NCI-H510A treated with DMSO at 0.1 percent for 48 hours (cell line): ENCODE results near the gene DNAH6.

Experiments
- DNase-seq: peaks from one replicate; lab custom pipeline; 2025; lab: John Stamatoyannopoulos, UW

The DNAH6 gene

DNA sequence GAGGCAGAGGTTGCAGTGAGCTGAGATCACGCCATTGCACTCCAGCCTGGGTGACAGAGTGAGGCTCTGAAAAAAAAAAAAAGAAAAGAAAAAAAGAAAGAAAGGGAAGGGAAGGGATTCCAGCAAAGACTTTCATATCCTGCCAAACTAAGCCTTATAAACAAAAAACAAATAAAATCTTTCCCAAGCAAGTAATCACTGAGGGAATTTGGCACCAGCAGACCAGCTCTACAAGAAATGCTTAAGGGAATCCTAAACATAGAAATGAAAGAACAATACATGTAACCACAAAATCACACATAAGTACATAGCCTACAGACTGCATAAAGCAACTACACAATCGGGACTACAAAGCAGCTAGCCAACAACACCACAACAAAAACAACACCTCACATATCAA, 285.5 kb downstream of the DNAH6 start:
- DNase-seq, result no peak

DNA sequence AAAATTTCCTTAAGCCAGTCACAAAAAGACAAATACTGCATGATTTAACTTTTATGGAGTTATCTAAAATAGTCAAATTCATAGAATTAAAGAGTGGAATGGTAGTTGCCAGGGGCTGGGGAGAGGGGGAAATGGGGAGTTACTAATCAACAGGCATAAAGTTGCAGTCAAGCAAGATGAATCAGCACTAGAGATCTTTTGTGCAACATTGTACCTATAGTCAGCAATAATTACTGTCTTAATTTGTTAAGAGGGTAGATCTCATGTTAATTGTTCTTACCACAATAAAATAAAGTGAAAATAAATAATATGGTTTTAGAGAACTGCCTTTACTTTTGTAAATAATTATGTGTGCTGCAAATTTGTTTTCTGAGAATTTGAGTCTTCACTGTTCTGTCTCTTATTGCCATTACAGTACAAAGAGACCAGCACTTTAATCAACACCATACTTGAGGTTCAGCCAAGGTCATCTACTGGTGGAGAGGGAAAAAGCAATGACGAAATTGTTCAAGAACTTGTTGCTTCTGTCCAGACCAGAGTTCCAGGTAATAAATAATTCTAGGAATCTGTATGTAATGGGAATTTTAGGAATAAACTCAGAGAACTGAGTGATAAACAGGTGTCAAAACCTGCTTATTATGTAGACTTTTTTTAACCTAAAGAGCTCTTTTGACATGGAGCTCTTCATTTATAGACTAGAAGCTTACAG, 289.1 kb downstream of the DNAH6 start:
- DNase-seq, result no peak

DNA sequence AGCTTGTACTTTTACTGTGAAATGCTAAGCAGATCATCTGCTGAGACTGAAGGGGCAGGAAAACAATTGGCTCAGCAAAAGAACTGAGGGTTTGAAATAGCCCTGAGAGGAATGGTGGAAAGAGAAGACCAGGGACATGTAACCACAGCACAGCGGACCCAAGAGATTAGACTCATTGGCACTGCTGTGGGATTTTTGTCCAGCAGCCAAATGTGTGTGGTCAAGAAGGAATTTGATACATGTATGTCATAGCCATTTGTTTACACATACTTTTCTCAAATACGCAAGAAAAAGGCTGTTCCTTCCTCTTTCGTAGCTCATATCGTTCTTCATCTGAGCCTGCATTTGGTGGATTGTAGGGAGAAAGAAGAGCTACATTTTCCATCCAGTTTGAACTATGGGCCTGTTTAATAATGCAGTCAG, 290.8 kb downstream of the DNAH6 start:
- no peak for DNase-seq

DNA sequence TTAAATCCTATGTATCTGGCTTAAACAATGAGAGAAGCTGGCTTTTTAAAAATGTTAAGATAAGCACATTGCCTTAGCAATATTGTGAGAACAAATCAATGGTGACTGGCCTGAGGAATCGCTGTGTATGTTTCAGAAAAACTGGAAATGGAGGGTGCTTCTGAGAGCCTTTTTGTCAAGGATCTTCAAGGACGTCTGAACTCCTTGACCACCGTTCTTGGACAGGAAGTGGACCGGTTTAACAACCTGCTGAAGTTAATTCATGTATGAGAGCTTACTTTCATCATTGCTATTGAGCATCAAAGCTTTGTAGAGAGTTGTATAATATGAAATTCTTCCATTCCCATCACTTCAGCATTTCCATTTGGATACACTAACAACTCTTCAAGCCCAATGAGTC, 292.0 kb downstream of the DNAH6 start:
- no peak for DNase-seq

DNA sequence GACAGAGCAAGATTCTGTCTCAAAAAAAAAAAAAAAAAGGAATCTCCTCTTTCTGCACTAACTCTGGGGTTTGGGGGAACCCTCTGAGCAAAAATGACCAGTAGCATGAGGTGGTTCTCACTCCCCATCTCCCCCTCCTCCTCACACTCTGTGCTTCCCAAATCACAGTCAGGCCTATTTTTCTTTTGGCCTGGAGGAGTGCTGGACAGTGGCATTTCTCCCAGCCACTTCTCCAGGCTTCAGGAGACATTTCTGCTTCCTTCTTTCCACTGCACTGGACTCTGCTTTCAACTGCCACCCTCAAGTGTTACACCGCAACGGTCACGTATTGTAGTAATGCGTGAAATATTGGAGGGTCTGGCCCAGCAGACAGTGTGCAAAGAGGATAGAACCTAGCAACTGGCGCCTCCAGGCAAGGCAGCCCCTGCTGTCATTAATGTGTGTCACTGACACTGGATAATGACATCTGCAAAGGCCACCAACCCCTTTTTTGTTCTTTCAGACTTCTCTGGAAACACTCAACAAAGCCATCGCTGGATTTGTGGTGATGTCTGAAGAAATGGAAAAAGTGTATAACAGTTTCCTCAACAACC, 295.6 kb downstream of the DNAH6 start:
- no peak for DNase-seq

DNA sequence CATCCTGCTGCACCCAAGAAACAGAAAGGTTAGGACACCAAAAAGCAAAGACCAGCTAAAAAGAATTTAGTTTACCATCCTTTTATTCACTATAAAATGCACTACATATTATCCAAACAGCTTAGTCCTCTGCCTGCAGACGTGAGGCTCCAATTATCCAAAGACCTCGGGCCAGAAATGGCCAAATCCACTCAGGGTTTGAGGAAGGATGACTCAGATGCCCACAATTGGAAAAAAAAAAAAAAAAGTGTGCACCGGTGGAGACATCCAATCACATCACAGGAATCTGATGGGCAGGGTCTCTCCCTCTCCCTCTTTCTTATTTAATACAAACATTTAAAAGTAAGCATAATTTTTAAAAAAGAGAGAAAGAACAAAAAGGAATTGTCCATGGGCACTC, 298.8 kb downstream of the DNAH6 start:
- no peak for DNase-seq

DNA sequence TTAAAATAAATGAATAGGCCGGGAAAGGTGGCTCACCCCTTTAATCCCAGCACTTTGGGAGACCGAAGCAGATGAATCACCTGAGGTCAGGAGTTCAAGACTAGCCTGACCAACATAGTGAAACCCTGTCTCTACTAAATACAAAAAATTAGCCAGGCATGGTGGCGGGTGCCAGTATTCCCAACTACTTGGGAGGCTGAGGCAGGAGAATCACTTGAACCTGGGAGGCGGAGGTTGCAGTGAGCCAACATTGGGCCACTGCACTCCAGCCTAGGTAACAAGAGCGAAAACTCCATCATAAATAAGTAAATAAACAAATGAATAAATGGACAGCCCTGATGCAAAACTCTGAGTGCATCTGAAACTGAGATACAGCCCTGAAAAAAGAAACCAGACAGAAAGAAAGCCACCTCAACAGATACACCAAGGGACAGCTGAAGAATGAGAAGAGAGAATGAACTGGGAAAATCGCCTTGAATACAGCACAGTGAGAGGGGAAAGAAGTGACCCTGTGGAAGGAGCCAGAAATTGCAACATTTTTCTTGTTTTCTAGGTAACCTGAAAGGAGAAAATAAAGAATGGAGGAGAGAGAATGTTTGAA, 300.2 kb downstream of the DNAH6 start:
- DNase-seq, result no peak

DNA sequence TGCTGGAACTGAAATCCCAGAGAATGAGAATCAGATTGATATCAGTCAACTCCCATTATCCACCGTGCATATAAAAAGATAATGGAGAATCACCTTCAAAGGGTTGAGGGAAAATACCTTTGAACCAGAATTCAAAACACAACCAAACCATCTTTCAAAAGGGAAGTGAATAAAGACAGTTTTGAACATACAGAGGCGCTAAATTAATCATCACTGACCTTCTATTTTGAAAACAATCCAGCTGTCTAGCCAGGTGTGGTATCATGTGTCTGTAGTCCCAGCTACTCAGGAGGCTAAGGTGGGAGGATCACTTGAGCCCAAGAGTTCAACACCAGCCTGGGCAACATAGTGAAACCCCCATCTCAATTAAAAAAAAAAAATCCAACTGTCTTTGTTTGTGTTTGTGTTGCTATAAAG, 300.9 kb downstream of the DNAH6 start:
- DNase-seq, result no peak

DNA sequence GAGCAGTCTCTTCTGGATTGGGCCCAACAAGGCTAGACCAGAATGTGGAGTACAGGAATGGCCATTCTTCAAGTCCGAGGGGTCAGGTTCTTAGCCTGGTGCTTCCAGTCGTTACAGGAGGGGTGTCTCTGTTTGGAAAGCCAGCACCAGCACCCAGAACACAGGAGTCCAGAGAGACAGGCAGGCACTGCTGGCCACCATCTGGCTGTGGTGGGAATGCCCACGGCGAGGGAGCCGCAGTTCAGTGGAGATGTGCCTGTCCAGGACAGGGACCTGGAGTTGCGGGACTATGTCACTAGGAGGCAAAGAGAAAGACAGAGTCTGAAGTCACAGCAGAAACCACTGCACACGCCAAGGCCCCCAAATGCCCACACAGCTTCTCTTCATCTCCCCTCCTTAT, 305.5 kb downstream of the DNAH6 start:
- DNase-seq, result no peak

DNA sequence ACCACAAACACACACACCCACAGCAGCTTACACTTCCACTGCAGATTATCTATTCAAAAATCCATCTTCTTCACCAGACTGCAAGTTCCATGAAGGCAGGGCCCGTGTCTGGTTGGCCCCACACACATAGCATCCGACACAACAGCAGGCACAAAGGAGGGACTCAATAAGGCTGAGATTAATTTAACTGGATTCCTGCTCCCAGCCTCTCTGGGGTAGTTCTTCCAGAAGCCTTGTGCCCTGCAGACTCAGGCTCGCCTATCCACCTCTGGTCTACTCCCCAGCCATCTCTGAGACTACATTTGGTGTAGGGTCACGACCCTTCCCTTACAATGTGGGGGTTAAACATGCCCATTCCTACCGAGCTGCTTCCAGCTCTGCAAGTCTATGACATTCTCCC, 306.9 kb downstream of the DNAH6 start:
- no peak for DNase-seq

DNA sequence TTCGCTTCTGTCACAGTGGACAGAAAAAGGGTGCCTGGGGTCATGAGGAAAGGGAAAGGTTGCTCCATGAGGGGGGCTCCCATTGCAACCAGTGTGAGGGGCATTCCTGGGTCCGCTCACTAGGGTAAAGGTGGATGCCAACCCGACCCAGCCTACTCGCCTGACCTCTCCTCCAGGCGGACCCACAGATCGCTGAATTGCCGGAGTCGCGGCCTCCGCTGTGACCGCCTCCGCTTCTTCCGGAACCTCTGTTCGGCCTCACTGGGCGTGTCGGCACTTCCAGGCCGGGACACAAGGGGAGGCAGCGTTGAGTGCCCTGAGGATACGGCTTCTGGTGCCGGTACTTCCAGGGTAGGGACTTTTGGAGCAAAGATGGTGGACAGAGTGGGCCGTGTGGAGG, 307.5 kb downstream of the DNAH6 start:
- no peak for DNase-seq

DNA sequence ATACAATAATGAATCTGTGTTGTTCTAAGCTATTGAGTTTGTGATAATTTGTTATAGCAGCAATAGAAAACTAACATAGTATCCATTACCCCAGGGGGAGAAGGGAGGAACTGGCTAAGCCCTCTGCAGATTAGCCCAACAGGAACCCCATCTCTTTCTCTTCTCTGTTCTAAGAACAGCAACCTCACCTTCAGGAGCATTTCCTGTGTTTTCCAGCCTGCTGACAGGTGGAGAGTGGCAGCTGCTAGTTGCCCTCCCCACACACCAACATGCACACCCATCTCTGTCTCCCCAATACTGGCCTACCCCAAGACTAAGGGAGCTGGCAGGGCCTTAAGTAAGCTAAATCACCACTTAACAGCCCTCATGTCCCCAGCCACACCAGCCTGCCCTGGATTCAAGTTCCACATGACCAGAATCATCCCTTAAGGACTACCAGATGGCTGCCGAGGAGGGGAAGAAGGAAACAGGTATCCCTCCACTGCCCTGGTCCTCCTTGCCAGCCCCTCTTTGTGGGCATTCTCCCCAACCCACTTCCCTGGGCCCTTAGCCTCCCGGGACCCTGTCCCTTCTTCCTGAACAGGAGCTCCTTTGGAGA, 311.8 kb downstream of the DNAH6 start:
- no peak for DNase-seq

DNA sequence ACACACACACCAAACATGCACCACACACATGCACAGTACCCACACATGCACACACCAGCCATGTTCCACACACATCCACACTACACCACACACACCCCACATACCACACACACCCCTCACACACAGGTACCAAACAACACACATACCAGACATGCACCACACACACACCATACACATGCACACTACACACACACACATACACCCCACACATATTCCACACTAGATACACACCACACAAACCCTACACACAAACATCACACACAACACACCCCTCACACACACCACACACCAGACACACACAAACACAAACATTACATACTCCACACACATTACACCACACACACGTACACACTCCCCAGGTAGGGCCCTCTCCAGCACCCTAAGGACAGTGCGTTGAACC, 313.4 kb downstream of the DNAH6 start:
- DNase-seq, result no peak

DNA sequence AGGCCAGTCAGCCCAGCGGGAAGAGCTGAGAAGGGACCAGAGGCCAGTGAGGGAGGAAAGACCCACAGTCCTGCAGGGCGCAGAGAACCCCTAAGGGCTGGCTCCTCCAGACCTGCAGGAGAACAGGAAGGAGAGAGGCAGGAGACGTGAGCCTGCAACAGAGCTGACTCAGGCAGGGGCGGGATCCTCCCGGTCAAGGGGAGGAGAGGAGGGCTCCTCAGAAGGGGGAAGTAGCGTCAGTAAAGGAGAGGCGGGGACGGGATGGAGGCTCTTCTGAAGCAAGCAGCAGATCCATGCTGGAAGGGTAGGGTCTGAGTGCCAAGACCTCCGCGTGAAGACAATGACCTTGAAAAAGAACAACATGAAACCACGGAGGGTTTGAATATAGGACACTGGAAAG, 313.8 kb downstream of the DNAH6 start:
- no peak for DNase-seq

DNA sequence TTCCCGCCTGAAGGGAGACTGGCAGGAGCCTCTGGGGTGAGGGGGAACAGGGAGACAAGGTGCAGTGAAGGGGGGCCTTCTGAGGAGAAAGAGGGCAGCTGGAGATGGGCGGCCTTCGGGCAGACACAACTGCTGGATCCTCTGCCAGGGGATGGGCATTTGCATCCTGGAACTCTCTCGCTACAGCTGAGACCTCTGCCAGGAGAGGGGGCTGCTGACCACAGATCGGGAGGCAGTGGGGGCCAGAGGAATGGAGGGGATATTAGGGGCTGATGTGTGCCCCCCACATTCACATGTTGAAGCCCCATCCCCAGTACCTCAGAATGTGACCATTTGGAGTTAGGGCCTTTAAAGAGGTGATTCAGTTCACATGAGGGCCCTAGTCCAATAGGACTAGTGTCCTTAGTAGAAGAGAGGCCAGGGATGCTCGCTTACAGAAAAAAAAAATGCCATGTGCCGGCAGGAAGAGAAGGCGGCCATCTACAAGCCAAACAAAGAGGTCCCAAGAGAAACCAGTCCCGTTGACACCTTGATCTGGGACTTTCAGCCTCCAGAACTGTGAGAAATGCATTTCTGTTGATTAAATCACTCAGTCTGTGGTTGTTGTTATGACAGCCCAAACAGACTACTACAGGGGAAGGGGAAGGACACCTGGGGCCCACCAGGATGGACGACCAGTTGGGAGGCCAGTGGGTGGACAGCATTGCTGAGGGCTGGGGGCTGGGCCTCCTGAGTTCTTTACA, 314.6 kb downstream of the DNAH6 start:
- DNase-seq, result no peak

DNA sequence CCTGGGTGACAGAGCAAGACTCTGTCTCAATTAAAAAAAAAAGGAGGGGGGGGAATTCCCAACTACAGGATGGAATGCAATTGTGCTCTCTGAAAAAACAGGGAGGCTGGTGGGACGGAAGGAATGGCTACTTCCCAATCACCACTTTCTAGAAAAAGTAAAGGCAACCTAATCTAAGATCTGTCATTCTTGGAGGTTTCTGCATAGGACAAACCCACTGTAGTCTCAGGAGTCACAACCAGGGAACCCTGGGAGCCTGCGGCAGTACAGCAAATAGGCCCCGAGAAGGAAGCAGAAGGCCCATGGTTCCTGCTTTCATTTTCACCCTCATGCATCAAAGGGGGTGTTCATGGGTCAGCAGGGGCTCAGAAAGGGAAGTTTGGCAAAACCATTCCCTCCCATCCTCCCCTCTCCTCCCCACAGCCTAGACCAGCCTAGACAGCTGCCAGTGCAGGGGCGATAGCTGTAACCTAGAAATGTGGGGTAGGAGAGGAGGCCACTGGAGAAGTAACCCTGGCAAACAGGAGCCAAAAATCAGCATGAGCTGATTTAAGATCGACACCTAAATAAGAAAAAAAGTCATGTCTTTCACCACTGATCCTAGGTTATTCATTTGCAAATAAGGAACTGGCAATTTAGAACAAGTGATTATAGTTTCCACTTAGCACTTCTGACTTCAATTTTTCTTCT, 316.6 kb downstream of the DNAH6 start:
- DNase-seq, result no peak

DNA sequence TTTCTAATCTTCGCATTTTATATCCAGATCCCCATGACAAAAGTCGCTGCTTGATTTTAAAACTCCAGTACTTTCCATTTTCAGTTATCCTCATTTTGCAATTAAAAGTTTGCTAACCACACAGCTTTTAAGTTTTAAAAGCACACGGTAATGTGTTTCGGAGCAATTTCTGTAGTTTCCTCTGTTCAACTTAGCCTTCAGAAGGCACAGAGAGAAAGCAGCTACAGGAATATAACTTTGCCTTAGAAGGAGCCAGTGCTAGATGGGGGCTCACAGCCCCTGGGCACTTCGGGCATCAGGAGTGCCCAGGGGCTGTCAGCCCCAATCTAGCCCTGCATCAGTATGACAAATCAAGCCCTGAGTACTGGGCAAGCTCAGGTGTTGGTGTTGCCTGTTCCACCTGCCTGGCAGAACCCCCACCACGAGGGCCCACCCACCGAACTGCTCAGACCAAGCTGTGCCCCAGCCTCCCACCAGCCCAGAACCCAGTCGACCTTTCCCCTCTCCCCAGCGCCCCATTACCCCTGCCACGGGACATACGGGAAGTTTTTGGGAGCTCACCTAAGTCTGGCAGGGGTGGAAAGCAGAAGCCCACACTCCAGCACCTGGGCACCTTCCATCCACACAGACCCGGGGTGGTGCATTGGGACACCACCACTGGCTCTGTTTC, 317.3 kb downstream of the DNAH6 start:
- no peak for DNase-seq

DNA sequence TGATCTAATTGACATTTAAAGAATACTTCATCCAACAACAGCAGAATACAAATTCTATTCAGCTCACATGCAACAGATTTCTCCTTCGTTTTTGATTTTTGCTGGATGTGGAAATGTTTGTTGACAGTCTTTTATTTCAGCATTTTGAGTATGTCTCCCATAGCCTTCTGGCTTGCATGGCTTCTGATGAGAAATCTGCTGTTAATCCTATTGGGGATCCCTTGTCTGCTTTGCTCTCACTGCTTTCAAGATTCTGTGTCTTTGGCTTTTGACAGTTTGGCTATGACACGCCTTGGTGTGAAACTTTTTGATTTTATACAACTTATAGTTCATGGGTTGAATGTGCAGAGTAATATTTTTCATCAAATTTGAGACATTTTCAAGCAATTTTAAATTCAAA, 319.9 kb downstream of the DNAH6 start:
- DNase-seq, result no peak

DNA sequence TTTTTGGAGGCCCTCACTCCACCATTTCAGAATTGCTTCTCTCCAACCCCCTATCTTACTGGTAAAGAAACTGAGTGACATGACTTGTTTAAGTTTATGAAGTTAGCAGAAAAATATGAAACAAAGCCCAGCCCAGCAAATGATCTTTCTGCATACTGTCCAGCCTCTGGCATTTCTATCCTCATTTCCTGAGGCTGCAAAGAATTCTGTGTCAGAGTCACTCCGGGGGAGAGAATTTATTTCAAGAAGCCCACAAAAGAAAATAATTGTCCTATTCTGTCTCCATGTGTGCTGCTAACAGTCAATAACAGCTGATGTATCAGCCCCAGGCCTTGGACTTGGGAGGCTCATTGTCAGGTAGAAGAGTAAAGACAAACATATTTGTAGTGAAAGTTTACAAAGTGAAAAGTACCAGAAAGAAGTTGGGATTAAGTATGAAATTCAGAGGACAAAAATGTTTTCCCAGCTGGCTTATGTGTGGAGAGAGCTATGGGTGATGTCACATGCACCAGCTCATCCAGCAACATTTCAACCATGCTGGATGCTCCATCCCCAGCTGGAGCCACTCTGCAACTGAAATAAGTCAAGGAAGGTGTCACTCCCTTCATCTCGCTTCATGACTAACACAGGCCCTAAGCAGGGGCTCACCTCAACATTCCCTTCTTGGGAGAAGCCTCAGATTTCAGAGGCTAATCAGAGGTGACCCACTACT, 322.3 kb downstream of the DNAH6 start:
- DNase-seq, result no peak

DNA sequence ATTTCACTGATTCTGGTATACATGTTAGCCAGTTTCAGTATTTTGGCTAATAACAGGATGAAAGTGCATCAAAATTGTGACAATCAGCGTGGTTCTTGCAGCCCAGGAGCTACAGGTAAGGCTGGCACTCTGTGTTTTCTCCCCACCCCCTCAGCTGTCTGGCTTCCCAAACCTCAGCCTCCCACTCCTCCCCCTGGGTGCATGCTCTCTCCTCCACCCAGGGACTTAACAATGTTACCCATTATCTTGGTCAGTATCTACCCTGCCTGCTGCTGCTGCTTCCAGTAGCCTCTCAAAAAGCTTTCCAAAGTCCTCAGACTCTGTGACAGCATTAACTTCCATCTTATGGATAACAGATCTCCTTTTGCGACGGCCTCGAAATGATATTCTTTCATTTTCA, 323.6 kb downstream of the DNAH6 start:
- no peak for DNase-seq

DNA sequence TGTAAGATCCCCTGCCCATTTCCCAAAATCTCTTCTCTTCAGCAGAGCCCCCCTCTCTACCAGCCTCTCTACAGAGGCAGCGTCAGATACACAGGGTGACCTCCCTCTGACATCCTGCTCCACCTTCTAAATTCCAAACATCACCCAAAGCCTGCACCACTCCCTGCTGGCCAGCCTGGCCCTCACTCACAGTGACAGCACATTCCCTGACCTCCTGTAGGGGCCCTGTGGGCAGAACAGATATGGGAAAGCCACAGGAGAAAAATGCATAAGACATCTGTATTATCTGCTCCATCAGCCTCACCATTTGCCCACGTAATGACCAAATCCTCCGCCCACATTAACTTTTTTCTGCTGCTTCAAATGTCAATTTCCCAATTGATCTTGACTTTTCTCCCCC, 324.0 kb downstream of the DNAH6 start:
- DNase-seq, result no peak
